Pancreas (tissue), 10 donors: ENCODE results near the gene ACP4. TPM values are rescaled to one million over a fixed set of nuclear protein-coding genes. Genes with fewer than 3 reads are reported as not detected.
"Not testable (repeated sequence)": the region's sequence is repeated elsewhere in the genome, so short reads cannot be mapped to it uniquely, and the experiment has no call there.

ENCODE experiments used
- ATAC-seq, 4 donors: fragments of 200-7000 bp; cut with Tn5 transposase; one replicate each; pipeline versions ENCODE4 v1.8.0 to v1.9.1; 2020; ENCODE audit warnings: mild to moderate bottlenecking in 4 of 4, moderate library complexity in 4 of 4
- DNase-seq, 6 donors: peaks; one replicate each; pipeline ENCODE4 v3.0.0-alpha.2; 2020
- FAIRE-seq: peaks from 2 replicates; lab custom pipeline; 2012; peaks lifted over from hg19 to GRCh38; lab: Jason Lieb, UNC
- H3K27ac ChIP-seq, 4 donors: fragments of 200-600 bp; sonication (generic); 1 replicate in 3 of 4; 2 replicates in 1 of 4; pipeline versions ENCODE4 v1.5.0 to v1.8.0; 2020
- H3K27me3 ChIP-seq, 4 donors: fragments of 200-600 bp; one replicate each; pipeline ENCODE4 v1.8.0; 2021
- H3K36me3 ChIP-seq, 3 donors: fragments of 200-600 bp; sonication (generic) in 1 of 3; one replicate each; pipeline versions ENCODE4 v1.5.0 to v1.8.0; 2020 to 2021
- H3K4me1 ChIP-seq, 3 donors: fragments of 200-600 bp; one replicate each; pipeline ENCODE4 v1.8.0; 2021
- H3K4me3 ChIP-seq, 4 donors: fragments of 200-600 bp; sonication (generic) in 2 of 4; one replicate each; pipeline versions ENCODE4 v1.5.0 to v1.8.0; 2020 to 2021
- H3K9me3 ChIP-seq, 4 donors: fragments of 200-600 bp; one replicate each; pipeline ENCODE4 v1.8.0; 2021
- WGBS, 2 donors: extraction: QIAGEN DNeasy Blood & Tissue Kit; methylation state at CpG; one replicate each; pipeline ENCODE4 v1.1.7; 2013; 5-methylcytosine and 5-hydroxymethylcytosine counted together
- intact Hi-C, 3 donors: fragments of 100-400 bp; cut with DNase I; formaldehyde crosslinking; loops; one replicate each; pipeline versions ENCODE4 v1.11.1 to v1.14.2; 2022
- polyA plus RNA-seq, 2 donors: library from polyadenylated mRNA; stranded (reverse); fragments of 200-250 nt; gene quantifications; one replicate each; pipeline ENCODE4 v1.2.3, GENCODE V29; 2013
- total RNA-seq, 6 donors: library from RNA; stranded (reverse); fragmentation: NEBNext Ultra II Directional in 4 of 6; extraction: Animal tissue kit (Norgen Biotek cat#: 25700) in 4 of 6; gene quantifications; one replicate each; pipeline versions ENCODE4 v1.2.1 to v1.2.4, GENCODE V29; 2021 to 2023
- TF ChIP-seq, protein P1 (sequence below), 4 donors: fragments of 200-600 bp; sonication (generic) in 3 of 4; IDR thresholded peaks; one replicate each; pipeline versions ENCODE4 v1.5.0 to v1.8.0; 2021; ENCODE audit warnings: antibody characterized with exemption in 4 of 4
- donor health status: healthy with polysubstance abuse.
- donor health status: DM: no; HTN: no; CAD: no; lungs with moderate emphysema.
- donor health status: DM: no; HTN: no; CAD: no.
- donor health status: control.
- donor health status: control.
- donor health status: Bipolar disorder and iron deficiency.
- donor health status: DM: yes; HTN: yes; CAD: no.
- donor health status: DM: no; HTN: no; CAD: no.
- donor health status: DM: no; HTN: no; CAD: no.
- donor health status: DM: yes; HTN: yes; CAD: no.

Gene ACP4, protein sequence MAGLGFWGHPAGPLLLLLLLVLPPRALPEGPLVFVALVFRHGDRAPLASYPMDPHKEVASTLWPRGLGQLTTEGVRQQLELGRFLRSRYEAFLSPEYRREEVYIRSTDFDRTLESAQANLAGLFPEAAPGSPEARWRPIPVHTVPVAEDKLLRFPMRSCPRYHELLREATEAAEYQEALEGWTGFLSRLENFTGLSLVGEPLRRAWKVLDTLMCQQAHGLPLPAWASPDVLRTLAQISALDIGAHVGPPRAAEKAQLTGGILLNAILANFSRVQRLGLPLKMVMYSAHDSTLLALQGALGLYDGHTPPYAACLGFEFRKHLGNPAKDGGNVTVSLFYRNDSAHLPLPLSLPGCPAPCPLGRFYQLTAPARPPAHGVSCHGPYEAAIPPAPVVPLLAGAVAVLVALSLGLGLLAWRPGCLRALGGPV
- total RNA-seq (not detected), polyA plus RNA-seq (not detected)

DNA sequence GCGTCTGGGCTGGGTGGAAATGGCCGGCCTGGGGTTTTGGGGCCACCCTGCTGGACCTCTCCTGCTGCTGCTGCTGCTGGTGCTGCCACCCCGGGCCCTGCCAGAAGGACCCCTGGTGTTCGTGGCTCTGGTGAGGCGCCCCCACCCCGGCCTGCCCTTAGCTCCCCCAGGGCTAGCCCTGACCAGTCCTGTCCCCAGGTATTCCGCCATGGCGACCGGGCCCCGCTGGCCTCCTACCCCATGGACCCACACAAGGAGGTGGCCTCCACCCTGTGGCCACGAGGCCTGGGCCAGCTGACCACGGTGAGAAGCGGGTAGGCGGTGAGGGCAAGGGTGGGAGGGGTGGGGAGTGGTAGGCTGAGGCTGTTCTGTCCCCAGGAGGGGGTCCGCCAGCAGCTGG lies at the start of gene ACP4:
Gene ACP4 (plus strand): TSS at position 20 of the 400 bp plus-strand sequence. CDS start 0 bp downstream, at position 20.
- intact Hi-C loops, result no loop called here
- H3K4me1 ChIP-seq, result no peaks in the 10 kb centered on the region
- no peak for FAIRE-seq
- ATAC-seq, result no peak
- H3K27ac ChIP-seq, result no peak within 1 kb of the TSS
- WGBS, 2 donors, result 86 to 88% methylated on average over 15 of the region's 15 CpGs
- H3K27me3 ChIP-seq, result no peaks in the 10 kb centered on the region
- no peaks in the 10 kb centered on the region for H3K9me3 ChIP-seq
- no peak within 1 kb of the TSS for H3K4me3 ChIP-seq
- TF ChIP-seq, protein P1, sequence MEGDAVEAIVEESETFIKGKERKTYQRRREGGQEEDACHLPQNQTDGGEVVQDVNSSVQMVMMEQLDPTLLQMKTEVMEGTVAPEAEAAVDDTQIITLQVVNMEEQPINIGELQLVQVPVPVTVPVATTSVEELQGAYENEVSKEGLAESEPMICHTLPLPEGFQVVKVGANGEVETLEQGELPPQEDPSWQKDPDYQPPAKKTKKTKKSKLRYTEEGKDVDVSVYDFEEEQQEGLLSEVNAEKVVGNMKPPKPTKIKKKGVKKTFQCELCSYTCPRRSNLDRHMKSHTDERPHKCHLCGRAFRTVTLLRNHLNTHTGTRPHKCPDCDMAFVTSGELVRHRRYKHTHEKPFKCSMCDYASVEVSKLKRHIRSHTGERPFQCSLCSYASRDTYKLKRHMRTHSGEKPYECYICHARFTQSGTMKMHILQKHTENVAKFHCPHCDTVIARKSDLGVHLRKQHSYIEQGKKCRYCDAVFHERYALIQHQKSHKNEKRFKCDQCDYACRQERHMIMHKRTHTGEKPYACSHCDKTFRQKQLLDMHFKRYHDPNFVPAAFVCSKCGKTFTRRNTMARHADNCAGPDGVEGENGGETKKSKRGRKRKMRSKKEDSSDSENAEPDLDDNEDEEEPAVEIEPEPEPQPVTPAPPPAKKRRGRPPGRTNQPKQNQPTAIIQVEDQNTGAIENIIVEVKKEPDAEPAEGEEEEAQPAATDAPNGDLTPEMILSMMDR (IDR thresholded peaks at IDR 0.05), result no peak
- H3K36me3 ChIP-seq, result no peaks in the 10 kb centered on the region
- peak in 1 of 6 donors; percentile 78 for DNase-seq

DNA sequence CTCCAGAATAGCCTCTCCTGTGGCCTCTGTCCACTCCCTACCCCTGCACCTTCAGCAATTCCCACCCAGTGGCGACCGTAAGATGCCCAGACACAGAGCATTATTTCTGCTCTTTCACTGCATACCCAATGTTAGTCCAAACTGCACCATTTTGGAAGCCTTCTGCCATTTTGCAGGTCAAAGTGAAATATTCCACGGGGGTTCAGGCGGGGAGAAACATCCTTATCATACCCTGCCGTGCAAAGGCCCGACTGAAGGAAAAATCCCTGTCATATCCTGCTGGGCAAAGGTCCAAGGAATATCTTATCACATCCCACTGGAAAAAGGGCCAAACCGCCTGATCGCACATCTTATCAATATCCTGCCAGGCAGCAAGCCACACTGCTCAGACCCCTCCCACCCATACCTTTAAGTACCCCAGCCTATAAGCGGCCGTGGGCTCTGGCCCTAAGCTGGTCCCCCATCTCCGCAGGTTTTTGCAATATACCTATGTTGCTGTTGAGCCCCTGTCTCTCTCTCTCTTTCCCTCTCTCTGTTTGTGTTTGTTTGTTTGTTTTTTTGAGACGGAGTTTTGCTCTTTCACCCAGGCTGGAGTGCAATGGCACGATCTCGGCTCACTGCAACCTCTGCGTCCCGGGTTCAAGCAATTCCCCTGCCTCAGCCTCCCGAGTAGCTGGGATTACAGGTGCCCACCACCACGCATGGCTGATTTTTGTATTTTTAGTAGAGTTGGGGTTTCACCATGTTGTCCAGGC lies 48.9 kb upstream of the ACP4 start:
- DNase-seq (no peak), ATAC-seq (no peak), FAIRE-seq (no peak)
- TF ChIP-seq, protein P1 (IDR thresholded peaks at IDR 0.05), result no peak
- Histone ChIP-seq H3K9me3 (no peaks in the 10 kb centered on the region), H3K4me1 (no peaks in the 10 kb centered on the region), H3K27me3 (peaks cover 0 to 17% (median 0%) of the 10 kb centered on the region in 4 donors), H3K27ac (no peak overlapping the region), H3K4me3 (no peak overlapping the region), H3K36me3 (no peaks in the 10 kb centered on the region)
- 38 to 47% methylated on average over 18 of the region's 18 CpGs for WGBS, 2 donors
- intact Hi-C loops, result no loop called here

DNA sequence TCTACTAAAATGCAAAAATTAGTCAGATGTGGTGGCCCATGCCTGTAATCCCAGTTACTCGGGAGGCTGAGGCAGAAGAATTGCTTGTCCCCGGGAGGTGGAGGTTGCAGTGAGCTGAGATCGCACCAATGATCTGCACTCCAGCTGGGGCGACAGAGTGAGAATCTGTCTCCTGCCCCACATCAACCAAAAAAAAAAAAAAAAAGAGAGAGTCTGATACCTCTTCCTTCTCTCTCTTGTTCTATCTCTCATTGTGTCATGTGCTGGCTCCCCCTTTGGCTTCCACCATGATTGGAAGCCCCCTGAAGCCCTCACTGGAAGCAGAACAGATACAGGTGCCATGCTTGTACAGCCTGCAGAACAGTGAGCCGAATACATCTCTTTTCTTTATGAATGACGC lies 46.7 kb upstream of the ACP4 start:
- Histone ChIP-seq H3K9me3 (no peaks in the 10 kb centered on the region), H3K27ac (no peak overlapping the region), H3K4me1 (no peaks in the 10 kb centered on the region), H3K27me3 (peaks cover 0 to 20% (median 0%) of the 10 kb centered on the region in 4 donors), H3K36me3 (no peaks in the 10 kb centered on the region), H3K4me3 (no peak overlapping the region)
- intact Hi-C loops, result no loop called here
- 69 to 80% methylated on average over 6 of the region's 6 CpGs for WGBS, 2 donors
- TF ChIP-seq, protein P1 (IDR thresholded peaks at IDR 0.05), result no peak
- FAIRE-seq (no peak), DNase-seq (no peak), ATAC-seq (no peak)

DNA sequence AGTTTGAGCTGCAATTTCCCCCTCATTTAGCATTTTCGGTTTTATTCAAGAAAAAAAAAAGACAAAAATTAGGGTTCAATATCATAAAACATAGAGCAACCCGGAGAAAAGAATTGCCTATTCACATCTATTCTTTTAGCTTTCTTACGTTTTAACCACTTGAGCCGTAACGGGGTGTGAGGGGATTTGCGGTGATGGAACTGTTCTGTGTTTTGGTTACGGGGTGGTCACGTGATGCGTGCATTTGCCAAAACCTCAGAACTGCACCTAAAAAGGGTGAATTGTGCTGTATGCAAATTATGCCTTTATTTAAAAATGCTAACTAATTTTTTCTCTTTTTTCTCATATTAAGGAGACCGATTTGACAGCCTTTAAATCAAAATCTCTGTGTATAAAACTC lies 45.0 kb upstream of the ACP4 start:
- intact Hi-C loops, result no loop called here
- Histone ChIP-seq H3K27me3 (peaks cover 0 to 8% (median 0%) of the 10 kb centered on the region in 4 donors), H3K4me3 (no peak overlapping the region), H3K4me1 (no peaks in the 10 kb centered on the region), H3K36me3 (no peaks in the 10 kb centered on the region), H3K9me3 (no peaks in the 10 kb centered on the region), H3K27ac (no peak overlapping the region)
- TF ChIP-seq, protein P1 (IDR thresholded peaks at IDR 0.05), result no peak
- 58 to 70% methylated on average over 10 of the region's 10 CpGs for WGBS, 2 donors
- FAIRE-seq (no peak), DNase-seq (no peak), ATAC-seq (no peak)

DNA sequence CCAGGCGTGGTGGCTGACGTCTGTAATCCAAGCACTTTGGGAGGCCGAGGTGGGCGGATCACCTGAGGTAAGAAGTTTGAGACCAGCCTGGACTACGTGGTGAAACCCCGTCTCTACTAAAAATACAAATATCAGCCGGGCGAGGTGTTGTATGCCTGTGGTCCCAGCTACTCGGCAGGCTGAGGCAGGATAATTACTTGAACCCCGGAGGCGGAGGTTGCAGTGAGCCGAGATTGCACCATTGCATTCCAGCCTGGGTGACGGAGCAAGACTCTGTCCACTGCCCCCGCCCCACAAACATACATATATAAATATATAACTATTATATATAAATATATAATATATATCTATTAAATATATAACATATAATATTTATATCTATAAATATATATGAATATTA lies 43.1 kb upstream of the ACP4 start:
- H3K4me3 ChIP-seq, FAIRE-seq, ATAC-seq, H3K27me3 ChIP-seq, intact Hi-C loops, DNase-seq, H3K9me3 ChIP-seq, H3K36me3 ChIP-seq, H3K4me1 ChIP-seq, H3K27ac ChIP-seq: not testable (repeated sequence)
- WGBS, 2 donors, result 73 to 85% methylated on average over 14 of the region's 14 CpGs
